Esophagus squamous epithelium (tissue), 5 donors: ENCODE results near the gene NUTM2D. TPM values are rescaled to one million over a fixed set of nuclear protein-coding genes. Genes with fewer than 3 reads are reported as not detected.
"Not testable (repeated sequence)": the region's sequence is repeated elsewhere in the genome, so short reads cannot be mapped to it uniquely, and the experiment has no call there.

Experiments used
- DNase-seq: peaks from one replicate; lab custom pipeline; 2025; lab: John Stamatoyannopoulos, UW
- H3K27ac ChIP-seq, 4 donors: fragments of 200-600 bp; sonication (generic); one replicate each; pipeline ENCODE4 v1.5.1; 2016 to 2019; ENCODE audit warnings: mild to moderate bottlenecking in 1 of 4
- H3K27me3 ChIP-seq, 4 donors: fragments of 200-600 bp; sonication (generic); 1 replicate in 3 of 4; 2 replicates in 1 of 4; pipeline versions ENCODE4 v1.5.1 to v1.6.0; 2017 to 2021; ENCODE audit warnings: antibody characterized with exemption in 1 of 4
- H3K36me3 ChIP-seq, 3 donors: fragments of 200-600 bp; sonication (generic); one replicate each; pipeline ENCODE4 v1.5.1; 2016 to 2019
- H3K4me1 ChIP-seq, 3 donors: fragments of 200-600 bp; sonication (generic); one replicate each; pipeline ENCODE4 v1.5.1; 2017 to 2019
- H3K4me3 ChIP-seq, 4 donors: fragments of 200-600 bp; sonication (generic); 1 replicate in 3 of 4; 2 replicates in 1 of 4; pipeline ENCODE4 v1.5.1; 2016 to 2019; ENCODE audit warnings: mild to moderate bottlenecking in 2 of 4, moderate library complexity in 1 of 4
- H3K9me3 ChIP-seq, 3 donors: fragments of 200-600 bp; sonication (generic); one replicate each; pipeline ENCODE4 v1.5.1; 2016 to 2019
- WGBS, 2 donors: methylation state at CpG; one replicate each; pipeline ENCODE4 v1.1.5; 2018; 5-methylcytosine and 5-hydroxymethylcytosine counted together
- intact Hi-C: fragments of 100-400 bp; cut with DNase I; formaldehyde crosslinking; loops from one replicate; pipeline ENCODE4 v1.15.0; 2022
- small RNA-seq, 4 donors: library from RNA; depleted of rRNA; stranded (forward); fragments of <200 nt; gene quantifications; one replicate each; pipeline ENCODE3, GENCODE V24; 2016
- total RNA-seq, 4 donors: library from RNA; depleted of rRNA; stranded (reverse); fragments of >200 nt; gene quantifications; one replicate each; pipeline ENCODE4 v1.1.0, GENCODE V29; 2016
- donor health status: DM: yes; HTN: yes; CAD: no.

Gene NUTM2D
- total RNA-seq, 4 donors from 2014 or later, result 1.1 to 4.1 (median 1.8) TPM

DNA sequence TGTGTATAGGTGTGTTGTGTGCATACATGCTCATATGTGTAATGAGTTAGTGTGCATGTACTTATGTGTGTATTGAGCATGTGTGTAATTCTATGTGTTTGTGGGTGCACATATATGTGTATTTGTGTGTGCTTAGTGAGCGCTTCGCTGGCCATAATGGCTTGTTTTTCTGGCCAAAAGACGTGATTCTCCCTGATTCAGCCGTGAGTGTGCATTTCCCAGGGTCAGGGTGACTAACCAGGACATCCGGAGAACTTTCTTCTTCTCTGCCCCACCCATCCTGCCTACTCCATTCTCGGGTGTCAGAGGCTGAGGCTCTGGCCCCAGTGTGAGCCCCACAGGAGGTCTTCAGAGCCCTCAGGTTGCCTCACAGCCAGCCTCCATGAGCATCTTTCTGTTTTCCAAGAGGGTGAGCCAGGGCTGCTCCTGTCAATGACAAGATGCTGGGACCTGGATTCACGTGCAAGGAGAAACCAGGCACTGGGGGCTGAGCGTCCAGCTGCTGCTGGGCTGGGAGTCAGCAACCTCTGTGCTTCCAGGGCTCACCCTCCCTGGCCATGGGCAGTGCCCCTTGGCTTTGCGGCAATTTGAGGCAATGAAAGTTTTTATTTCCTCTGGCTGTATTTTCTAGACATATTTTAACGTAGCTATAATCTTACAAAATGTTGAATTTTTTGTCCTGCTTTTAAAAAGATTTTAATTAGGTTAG is 25.8 kb downstream of the NUTM2D start:
- DNase-seq, H3K36me3 ChIP-seq, H3K4me3 ChIP-seq, H3K27me3 ChIP-seq, H3K4me1 ChIP-seq, H3K27ac ChIP-seq, H3K9me3 ChIP-seq, intact Hi-C loops: not testable (repeated sequence)
- 48 to 74% methylated on average over 7 of the region's 10 CpGs for WGBS, 2 donors

DNA sequence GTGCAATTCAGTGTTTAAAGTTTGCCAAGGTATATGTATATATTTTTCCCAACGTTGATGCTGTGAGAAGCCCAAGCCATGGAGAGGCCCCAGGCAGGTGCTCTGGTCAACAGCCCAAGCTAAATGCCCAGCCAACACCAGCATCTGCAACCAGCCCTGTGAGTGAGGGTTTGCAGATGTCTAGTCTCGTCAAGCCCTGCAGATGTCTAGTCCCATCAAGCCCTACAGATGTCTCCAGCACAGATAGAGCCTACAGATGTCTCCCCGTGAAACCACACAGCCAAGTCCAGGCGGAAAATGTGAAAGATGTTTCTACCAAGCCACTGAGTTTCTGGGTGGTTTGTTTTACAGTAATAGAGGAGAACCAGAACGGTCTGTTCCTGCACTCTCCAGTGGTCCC is 26.7 kb downstream of the NUTM2D start:
- 78 to 85% methylated on average over 4 of the region's 5 CpGs for WGBS, 2 donors
- H3K27ac ChIP-seq, H3K9me3 ChIP-seq, H3K27me3 ChIP-seq, H3K36me3 ChIP-seq, intact Hi-C loops, H3K4me1 ChIP-seq, DNase-seq, H3K4me3 ChIP-seq: not testable (repeated sequence)

DNA sequence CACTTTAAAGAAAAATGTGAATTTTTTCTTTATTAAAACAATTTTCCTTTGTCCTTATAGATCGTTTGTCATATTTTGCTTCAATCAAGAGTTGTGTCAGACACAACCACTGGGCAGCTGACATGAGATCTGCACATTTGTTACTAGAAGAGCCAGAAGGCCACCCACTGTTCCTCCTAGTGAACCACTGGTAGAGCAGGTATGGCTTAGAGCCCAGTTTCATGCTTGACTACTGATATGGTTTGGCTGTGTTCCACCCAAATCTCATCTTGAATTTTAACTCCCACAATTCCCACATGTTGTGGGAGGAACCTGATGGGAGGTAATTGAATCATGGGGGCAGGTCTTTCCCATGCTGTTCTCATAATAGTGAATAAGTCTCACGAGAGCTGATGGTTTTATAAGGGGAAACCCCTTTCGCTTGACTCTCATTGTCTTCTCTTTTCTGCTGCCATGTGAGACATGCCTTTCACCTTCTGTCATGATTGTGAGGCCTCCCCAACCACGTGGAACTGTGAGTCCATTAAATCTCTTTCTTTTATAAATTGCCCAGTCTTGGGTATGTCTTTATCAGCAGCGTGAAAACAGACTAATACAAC is 28.3 kb downstream of the NUTM2D start:
- H3K36me3 ChIP-seq, H3K9me3 ChIP-seq, H3K4me1 ChIP-seq, DNase-seq, H3K27me3 ChIP-seq, intact Hi-C loops, H3K27ac ChIP-seq, H3K4me3 ChIP-seq: not testable (repeated sequence)
- 25 to 62% methylated on average over 3 to 4 of the region's 5 CpGs for WGBS, 2 donors

DNA sequence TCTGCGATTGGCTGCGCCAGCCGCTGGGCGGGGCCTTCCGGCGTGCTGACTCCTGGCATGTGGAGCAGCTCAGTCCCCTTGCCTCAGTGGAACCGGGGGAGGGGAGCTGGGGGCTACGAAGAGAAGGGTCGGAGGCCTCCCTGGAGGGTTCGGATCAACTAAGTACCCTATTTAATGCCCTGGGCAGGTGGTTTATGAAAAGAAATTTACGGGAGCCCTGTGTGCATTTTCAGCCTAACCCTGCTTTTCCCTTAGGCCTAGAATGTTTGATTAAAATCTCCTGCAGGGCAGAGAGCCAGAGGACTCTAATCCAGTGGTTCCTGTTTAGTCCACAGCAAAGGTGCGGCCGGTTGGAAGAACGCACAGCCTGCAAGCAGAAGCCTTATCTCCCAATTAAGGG is 33.8 kb downstream of the NUTM2D start:
- intact Hi-C loops, H3K4me3 ChIP-seq, H3K27me3 ChIP-seq, DNase-seq, H3K36me3 ChIP-seq, H3K27ac ChIP-seq, H3K9me3 ChIP-seq, H3K4me1 ChIP-seq: not testable (repeated sequence)
- no CpG with 5 or more reads among the region's 14 CpGs for WGBS, 2 donors

DNA sequence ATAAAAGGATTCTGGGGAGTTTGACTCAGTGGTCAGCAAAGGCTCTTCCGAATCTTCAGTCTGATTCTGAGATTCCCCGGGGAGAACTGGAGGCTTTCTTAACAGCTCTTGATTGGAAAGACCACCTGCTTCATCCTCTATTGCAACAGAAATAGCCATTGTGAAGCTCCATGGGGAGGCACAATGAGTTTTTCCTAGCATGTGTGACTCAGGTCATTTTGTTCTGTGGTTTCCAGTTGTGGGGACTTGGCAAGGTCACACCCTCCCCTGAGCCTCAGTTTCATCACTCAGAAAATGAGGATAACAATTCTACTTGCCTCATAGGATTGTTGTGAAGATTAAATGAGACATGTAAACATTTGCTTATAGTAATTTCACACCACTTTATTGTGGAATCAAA is 38.7 kb downstream of the NUTM2D start:
- H3K9me3 ChIP-seq, H3K36me3 ChIP-seq, intact Hi-C loops, H3K4me1 ChIP-seq, H3K27ac ChIP-seq, DNase-seq, H3K4me3 ChIP-seq, H3K27me3 ChIP-seq: not testable (repeated sequence)
- WGBS, 2 donors, result 79 to 80% methylated on average over 1 to 2 of the region's 2 CpGs

DNA sequence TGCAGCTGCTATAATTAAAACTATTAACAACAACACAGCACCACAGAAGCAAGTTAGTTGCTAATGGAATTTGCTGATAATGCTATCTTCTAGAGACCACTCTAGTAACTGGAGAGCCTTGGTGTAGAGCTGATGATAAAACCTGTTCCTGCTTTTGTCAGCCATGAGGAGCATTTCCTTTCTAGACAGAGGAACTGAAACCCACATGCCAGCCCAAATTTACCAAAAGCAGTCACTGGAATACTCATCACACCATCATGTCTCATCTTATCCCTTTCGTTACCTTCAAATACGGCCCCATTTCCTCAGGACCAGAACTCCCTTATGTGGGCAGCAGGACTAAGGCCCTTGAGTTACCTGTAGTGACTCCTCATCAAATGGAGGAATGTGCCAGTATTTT is 40.9 kb downstream of the NUTM2D start:
- H3K36me3 ChIP-seq, intact Hi-C loops, H3K27me3 ChIP-seq, H3K4me3 ChIP-seq, DNase-seq, H3K4me1 ChIP-seq, H3K27ac ChIP-seq, H3K9me3 ChIP-seq: not testable (repeated sequence)
- WGBS, 2 donors, result 50 to 75% methylated on average over 2 of the region's 2 CpGs

DNA sequence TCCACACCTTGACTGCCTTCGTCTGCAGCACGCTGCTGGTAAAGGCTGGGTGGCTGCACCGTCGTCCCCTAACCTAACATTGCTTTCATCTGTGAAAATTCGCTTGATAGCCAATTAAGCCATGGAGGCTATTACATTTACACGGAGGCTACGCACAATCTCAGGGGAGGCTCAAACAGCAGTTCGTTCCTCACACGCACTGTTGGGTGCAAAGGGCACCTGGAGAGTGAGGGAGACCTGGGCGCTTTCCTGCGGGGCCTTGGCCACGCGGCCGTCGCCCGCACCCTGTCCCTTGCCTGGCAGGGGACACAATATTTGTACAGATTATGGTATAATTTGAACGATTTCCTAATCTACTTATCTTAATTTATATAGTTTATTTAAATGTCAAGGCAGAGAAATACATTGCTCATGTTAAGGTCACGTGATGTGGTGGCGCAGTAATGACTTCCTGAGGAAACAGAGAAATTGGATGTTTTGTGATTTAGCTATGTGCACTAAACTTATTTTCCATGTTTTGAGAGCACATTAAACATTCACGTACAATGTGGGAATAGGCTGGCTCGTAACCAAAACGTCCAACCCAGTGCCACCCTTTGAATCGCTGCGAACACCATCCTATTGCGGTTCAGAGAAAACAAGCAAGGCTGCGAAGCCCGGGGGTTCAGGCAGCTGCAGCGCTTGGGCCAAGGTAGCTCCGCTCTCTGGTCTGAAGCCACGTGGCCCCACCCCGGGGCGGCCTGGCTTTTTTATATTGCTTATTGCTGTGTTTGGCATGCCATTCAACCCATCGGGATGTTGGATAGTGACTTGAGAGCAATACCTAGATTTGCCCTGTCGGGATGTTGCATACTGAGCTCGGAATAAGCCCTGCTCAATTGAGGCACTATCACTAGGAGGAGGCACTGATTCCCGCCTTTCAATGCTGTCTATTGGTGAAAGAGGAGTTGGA is 50.2 kb downstream of the NUTM2D start:
- H3K9me3 ChIP-seq, H3K4me3 ChIP-seq, DNase-seq, intact Hi-C loops, H3K27ac ChIP-seq, H3K4me1 ChIP-seq, H3K36me3 ChIP-seq: not testable (repeated sequence)
- 57 to 64% methylated on average over 22 to 34 of the region's 36 CpGs for WGBS, 2 donors
- peaks cover 0 to 20% (median 0%) of the 10 kb centered on the region in 4 donors for H3K27me3 ChIP-seq

DNA sequence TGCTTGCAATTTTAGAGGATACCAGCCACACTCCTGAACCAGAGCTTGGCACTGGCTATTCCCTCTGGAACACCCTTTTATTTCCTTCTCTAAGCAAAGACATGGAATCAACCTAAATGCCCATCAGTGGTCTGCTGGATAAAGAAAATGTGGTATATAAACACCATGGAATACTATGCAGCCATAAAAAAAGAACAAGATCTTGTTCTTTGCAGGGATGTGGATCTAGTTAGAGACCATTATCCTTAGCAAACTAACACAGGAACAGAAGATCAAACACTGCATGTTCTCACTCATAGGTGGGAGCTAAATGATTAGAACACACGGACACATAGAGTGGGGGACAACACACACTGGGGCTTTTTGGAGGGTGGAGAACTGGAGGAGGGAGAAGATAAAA is 56.4 kb downstream of the NUTM2D start:
- 89 to 100% methylated on average over 1 of the region's 1 CpG for WGBS, 2 donors
- peaks cover 0 to 11% (median 0%) of the 10 kb centered on the region in 4 donors for H3K27me3 ChIP-seq
- intact Hi-C loops, H3K4me1 ChIP-seq, H3K9me3 ChIP-seq, DNase-seq, H3K27ac ChIP-seq, H3K4me3 ChIP-seq, H3K36me3 ChIP-seq: not testable (repeated sequence)

Small RNA genes lying within 50 kb of the gene (small RNA-seq; reads per million reads assigned to genes)
- gene AL355334.1, result 0 reads per million in 4 donors

Other genes starting within 250 kb of the NUTM2D start
- under 1 TPM; 0.57 to 0.70 (median 0.61) TPM for gene NUTM2A, start 132.3 kb upstream of the NUTM2D start, total RNA-seq
- gene MINPP1, start 147.1 kb downstream of the NUTM2D start, total RNA-seq, result 1 to 10 TPM; 2.3 to 9.4 (median 6.9) TPM